GM23248 (cell line): Measurements from ENCODE around the gene LPP.

Experiments used
- EZH2 ChIP-seq: fragments of 200-600 bp; sonication (generic); IDR thresholded peaks from 2 replicates; pipeline ENCODE4 v1.6.1; 2018; ENCODE audit warnings: antibody characterized with exemption, mild to moderate bottlenecking; ENCODE audit not compliant: insufficient read depth, poor library complexity, severe bottlenecking
- EZH2phosphoT487 ChIP-seq: fragments of 200-600 bp; sonication (generic); IDR thresholded peaks from 2 replicates; pipeline ENCODE4 v1.6.1; 2018; ENCODE audit warnings: antibody characterized with exemption, moderate library complexity, mild to moderate bottlenecking, low read depth; ENCODE audit not compliant: insufficient read depth

- TF ChIP-seq EZH2phosphoT487 (no peak), EZH2 (no peak)
Measured at GRCh38 chr3:188830893-188831292, 676.9 kb downstream of the LPP start.
